BJ (cell line): Measurements from ENCODE around the gene RBSN. TPM values are rescaled to one million over a fixed set of nuclear protein-coding genes. Genes with fewer than 3 reads are reported as not detected.

ENCODE experiments used
- CTCF ChIA-PET: fragments of 350-600 bp; formaldehyde crosslinking; extraction: SDS; loops from one replicate; lab custom pipeline; 2021; ENCODE audit warnings: antibody characterized with exemption, inconsistent platforms; lab: Yijun Ruan, JAX
- POLR2A ChIA-PET: fragments of 300-600 bp; sonication (Branson Sonifier 250); formaldehyde crosslinking; extraction: SDS; loops from one replicate; lab custom pipeline; 2021; ENCODE audit warnings: antibody characterized with exemption; lab: Charles Lee
- DNase-seq: peaks from one replicate; pipeline ENCODE4 v3.0.0-alpha.2; 2011; ENCODE audit warnings: low read depth
- H3K27me3 ChIP-seq: 2 replicates; pipeline ENCODE4 v1.6.0; 2011; ENCODE audit warnings: low read length; ENCODE audit not compliant: control insufficient read depth, insufficient read depth
- H3K36me3 ChIP-seq: 2 replicates; pipeline ENCODE4 v1.5.1; 2011; ENCODE audit warnings: low read length; ENCODE audit not compliant: control insufficient read depth, insufficient read depth
- H3K4me3 ChIP-seq: 2 replicates; pipeline ENCODE4 v1.5.1; 2011; ENCODE audit warnings: low read depth, mild to moderate bottlenecking, control low read depth, low read length
- polyA plus RNA-seq: library from polyadenylated mRNA; depleted of rRNA; stranded (reverse); fragments of >200 nt; gene quantifications from 2 replicates; pipeline ENCODE4 v1.2.3, GENCODE V29; 2011
- TF ChIP-seq, protein P1 (sequence below): IDR thresholded peaks from 2 replicates; pipeline ENCODE4 v1.5.1; 2011; ENCODE audit warnings: low read depth, mild to moderate bottlenecking, control low read depth, inconsistent platforms, low read length, moderate library complexity; ENCODE audit not compliant: insufficient read depth

RBSN gene
- polyA plus RNA-seq, 1 experiment = 10.8 TPM

DNA sequence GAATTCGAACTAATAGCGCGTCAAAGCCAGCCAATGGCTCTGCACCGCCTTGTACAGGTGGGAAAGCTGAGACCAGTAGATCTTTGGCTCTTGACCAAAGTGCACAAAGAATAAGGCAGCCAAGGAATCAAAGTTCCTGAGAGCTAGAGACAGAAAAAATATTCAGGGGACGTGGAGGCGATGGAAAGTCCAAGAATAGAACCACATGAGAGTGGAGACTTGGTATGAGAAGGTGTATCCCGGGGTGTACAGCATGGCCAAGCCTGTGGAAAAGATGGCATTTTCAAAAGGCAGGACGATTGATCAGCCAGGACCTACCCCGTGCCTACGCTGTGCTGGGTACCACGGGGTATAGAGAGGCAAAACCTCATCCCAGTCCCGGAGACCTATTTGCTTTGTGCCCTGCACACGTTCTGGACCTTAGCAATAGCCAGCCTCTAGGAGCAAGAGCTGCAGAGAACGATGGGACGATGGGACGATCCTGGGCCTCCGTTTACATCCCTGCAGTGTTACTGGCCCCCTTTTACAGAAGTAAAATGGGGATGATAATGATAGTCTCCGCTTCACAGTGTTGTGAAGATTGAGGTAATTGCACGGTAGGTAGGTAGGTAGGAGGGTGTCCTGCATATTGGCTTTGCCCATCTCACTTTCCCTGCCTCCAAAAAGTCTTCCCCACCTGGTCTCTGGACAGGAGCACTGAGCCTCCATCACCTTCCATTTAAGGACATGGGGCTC is 583 bp upstream of the RBSN start:
- H3K4me3 ChIP-seq = peak overlapping the region; percentile 91
- H3K36me3 ChIP-seq = peaks cover 5% of the 10 kb centered on the region
- DNase-seq = no peak
- H3K27me3 ChIP-seq = no peaks in the 10 kb centered on the region
- ChIA-PET POLR2A (interaction anchor here (0.6 kb wide), 1 partner anchor 15 kb away, joined by 5 read pairs; no protein-coding TSS in a partner anchor), CTCF (interaction anchor here (1.0 to 2.2 kb wide), 5 partner anchors 8 to 187 kb away, joined by 3 to 19 read pairs (median 3); no protein-coding TSS in a partner anchor)
- TF ChIP-seq, protein P1, sequence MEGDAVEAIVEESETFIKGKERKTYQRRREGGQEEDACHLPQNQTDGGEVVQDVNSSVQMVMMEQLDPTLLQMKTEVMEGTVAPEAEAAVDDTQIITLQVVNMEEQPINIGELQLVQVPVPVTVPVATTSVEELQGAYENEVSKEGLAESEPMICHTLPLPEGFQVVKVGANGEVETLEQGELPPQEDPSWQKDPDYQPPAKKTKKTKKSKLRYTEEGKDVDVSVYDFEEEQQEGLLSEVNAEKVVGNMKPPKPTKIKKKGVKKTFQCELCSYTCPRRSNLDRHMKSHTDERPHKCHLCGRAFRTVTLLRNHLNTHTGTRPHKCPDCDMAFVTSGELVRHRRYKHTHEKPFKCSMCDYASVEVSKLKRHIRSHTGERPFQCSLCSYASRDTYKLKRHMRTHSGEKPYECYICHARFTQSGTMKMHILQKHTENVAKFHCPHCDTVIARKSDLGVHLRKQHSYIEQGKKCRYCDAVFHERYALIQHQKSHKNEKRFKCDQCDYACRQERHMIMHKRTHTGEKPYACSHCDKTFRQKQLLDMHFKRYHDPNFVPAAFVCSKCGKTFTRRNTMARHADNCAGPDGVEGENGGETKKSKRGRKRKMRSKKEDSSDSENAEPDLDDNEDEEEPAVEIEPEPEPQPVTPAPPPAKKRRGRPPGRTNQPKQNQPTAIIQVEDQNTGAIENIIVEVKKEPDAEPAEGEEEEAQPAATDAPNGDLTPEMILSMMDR = no peak

DNA sequence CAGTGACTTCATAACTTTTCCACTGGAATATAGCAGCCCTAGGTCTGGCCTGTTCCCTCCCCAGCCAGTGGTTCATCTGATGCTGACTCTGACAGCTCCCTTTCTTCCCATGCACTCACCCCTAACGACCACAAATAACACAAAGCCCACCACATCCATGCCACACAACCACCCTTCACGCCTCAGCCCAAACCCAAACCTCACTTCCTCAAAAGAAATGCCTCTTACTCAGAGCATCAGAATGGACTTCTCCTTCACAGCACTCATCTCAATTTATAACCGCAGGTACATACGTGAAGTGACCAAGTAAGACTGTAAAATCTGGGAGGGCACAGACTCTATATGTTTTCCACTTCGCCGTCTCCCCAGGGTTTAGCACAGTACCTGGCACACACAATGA is 1.1 kb downstream of the RBSN start:
- TF ChIP-seq, protein P1 = no peak
- Histone ChIP-seq H3K36me3 (peaks cover 9% of the 10 kb centered on the region), H3K27me3 (no peaks in the 10 kb centered on the region), H3K4me3 (peak overlapping the region; percentile 91)
- no peak for DNase-seq
- ChIA-PET POLR2A (no interaction called here), CTCF (interaction anchor here (0.7 to 1.7 kb wide), 3 partner anchors 8 to 172 kb away, joined by 3 to 4 read pairs (median 3); no protein-coding TSS in a partner anchor)

DNA sequence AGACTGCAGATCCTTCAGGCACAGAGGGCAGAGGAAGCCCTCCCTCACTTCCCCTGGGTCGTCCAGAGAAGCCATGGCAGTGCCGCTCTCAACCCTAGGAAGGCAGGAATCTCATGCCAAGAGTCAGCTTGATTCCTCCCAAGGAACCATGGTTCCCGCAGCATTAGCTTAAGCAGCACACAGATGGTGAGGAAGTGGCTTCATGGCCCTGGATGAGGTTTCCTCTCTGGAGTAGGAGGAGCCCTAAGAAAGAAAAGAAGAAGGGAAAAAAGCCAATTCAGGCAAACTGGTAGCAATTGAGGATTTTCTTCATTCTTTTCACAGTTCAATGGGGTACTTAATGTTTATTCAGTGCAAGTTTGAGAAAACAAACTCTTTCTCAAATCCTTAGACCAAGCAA is 2.9 kb downstream of the RBSN start:
- DNase-seq = no peak
- Histone ChIP-seq H3K4me3 (no peak overlapping the region), H3K36me3 (peaks cover 11% of the 10 kb centered on the region), H3K27me3 (no peaks in the 10 kb centered on the region)
- POLR2A ChIA-PET = no interaction called here
- TF ChIP-seq, protein P1 = no peak
- CTCF ChIA-PET = no interaction called here

DNA sequence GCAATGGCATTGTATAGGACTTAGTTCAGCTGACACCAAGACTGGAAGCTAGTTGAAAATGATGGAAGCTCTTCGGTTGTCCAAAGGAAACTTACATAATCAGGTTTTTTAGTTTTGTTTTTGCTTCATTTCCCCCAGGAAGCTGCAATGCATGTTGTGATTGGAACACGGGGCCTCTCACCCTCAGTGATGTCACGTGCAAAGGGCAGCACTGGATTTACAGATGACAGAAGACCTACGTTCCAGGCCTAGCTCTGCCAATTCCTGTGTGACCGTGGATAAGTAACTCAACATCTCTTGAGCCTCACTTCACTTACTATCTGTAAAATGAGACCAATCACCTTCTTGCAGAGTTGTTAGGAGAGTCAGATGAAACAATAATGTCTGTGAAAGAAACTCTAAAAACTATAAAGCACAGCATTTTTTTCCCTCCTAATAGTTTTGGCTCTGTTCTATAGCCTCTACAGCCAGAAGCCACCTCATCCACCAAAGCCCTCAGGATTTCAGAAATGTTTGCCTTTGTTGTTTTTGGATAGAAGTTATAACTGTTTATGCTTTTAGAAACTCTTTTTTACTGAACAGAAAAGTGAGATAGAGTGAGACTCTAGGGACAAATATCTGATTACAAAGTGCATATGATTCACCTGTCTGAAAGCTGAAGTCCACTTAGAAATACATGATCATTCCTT is 4.6 kb downstream of the RBSN start:
- TF ChIP-seq, protein P1 = no peak
- POLR2A ChIA-PET = no interaction called here
- no peak for DNase-seq
- CTCF ChIA-PET = interaction anchor here (0.9 to 1.0 kb wide), 2 partner anchors 12 to 108 kb away, joined by 3 read pairs; no protein-coding TSS in a partner anchor
- Histone ChIP-seq H3K27me3 (no peaks in the 10 kb centered on the region), H3K36me3 (peaks cover 13% of the 10 kb centered on the region), H3K4me3 (no peak overlapping the region)

DNA sequence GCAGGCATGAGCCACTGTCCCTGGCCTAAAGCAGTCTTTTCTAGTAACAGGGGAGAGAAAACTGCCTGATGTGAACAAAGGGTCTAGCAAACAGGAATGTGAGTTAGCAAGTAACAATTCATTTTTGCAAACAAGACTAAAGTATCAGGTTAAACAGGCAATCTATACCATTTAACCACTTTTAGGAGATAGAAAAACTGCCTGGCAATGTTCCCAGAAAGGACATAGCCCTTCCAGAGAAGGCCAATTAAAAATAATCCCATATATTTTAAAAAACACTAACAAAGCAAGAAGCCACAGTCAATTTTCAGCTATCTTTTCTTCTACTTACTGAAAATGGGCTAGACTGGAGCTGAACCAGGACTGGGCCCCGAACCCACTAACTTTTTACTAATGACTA is 6.3 kb downstream of the RBSN start:
- peaks cover 13% of the 10 kb centered on the region for H3K36me3 ChIP-seq
- ChIA-PET POLR2A (no interaction called here), CTCF (interaction anchor here (1.4 kb wide), 1 partner anchor 15 kb away, joined by 6 read pairs; no protein-coding TSS in a partner anchor)

More for the DNA sequence above, 6.3 kb downstream of the RBSN start:
- no peak overlapping the region for H3K4me3 ChIP-seq
- DNase-seq = no peak
- TF ChIP-seq, protein P1 = no peak
- H3K27me3 ChIP-seq = no peaks in the 10 kb centered on the region
